Esophagus muscularis mucosa (tissue), 3 donors: ENCODE measurements around the gene MAML1.

Experiments used
- CTCF ChIP-seq, 3 experiments: fragments of 200-600 bp in 2 of 3; fragments of 450-650 bp in 1 of 3; sonication (generic) in 2 of 3; IDR thresholded peaks; one replicate each; pipeline ENCODE4 v1.5.1; 2017 to 2019; ENCODE audit warnings: antibody characterized with exemption in 3 of 3, mild to moderate bottlenecking in 2 of 3, moderate library complexity in 1 of 3
- POLR2A ChIP-seq: fragments of 450-650 bp; IDR thresholded peaks from one replicate; pipeline ENCODE4 v1.6.1; 2017; ENCODE audit warnings: antibody characterized with exemption, moderate library complexity, mild to moderate bottlenecking, low read depth

DNA sequence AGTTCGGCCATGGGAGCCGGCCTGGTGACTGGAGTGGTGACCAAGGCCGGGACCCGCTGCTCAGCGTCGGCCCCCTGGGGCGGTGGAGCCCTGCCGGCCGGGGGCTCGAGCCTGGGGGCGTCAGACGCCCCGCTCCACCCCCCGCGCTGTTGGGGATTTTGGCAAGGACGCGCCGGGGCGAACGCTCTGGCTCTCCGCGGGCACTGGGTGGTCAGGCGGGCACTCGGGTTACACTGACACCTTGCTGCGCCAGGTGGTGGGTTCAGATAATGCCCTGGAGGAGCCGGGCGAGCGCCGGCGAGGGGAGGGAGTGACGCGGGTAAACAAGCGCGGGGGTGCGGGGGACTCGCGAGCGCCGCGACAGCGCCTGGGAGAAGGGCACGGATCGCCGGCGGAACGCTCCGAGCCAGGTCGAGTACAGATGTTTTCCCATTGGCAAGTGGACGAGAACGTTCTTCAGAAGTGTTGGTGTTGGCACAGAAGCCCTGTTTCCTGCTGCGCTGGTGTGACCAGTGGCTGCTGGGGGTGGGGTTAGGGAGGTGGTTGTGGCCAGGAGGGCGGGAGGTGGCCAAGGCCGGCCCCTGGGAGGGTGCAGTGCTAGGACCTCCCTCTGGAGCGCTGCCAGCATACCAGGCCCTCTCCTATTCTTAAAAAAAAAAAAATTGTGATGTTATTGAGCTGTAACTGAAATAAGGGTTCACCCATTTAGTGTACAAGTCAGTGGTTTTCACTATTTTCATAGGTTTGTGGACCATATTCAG lies 88.9 kb downstream of the MAML1 start:
- TF ChIP-seq CTCF (IDR thresholded peaks at IDR 0.05): no peak
- peak; percentile 42 for TF ChIP-seq POLR2A
